Activated T-cell treated with anti-CD3 and anti-CD28 coated beads, Interleukin-2, amount 50 U/mL, for 1 hour (primary cell): ENCODE measurements around the gene ANKRD40CL.
A peak's percentile ranks its signal among the peaks of the same experiment; 100 is the strongest.
"Not testable (repeated sequence)": the region's sequence is repeated elsewhere in the genome, so short reads cannot be mapped to it uniquely, and the experiment has no call there.

Source experiments
- DNase-seq: peaks from one replicate; pipeline ENCODE4 v3.0.0-alpha.2; 2020

Gene ANKRD40CL

GRCh38 chr17:50758524-50758923, 8.8 kb downstream of the ANKRD40CL start:
- DNase-seq = no peak

- DNase-seq = no peak
These were observed 12.8 kb downstream of the ANKRD40CL start for GRCh38 chr17:50754521-50754920.

GRCh38 chr17:50749245-50749644, 18.1 kb downstream of the ANKRD40CL start:
- no peak for DNase-seq

GRCh38 chr17:50745631-50746030, 21.7 kb downstream of the ANKRD40CL start:
- DNase-seq = no peak

- no peak for DNase-seq
These were observed 28.2 kb downstream of the ANKRD40CL start for GRCh38 chr17:50739098-50739497.

- DNase-seq = no peak
These were observed 30.1 kb downstream of the ANKRD40CL start for GRCh38 chr17:50737118-50737698.

GRCh38 chr17:50735287-50735686, 32.0 kb downstream of the ANKRD40CL start:
- no peak for DNase-seq

- DNase-seq = no peak
These were observed 35.5 kb downstream of the ANKRD40CL start for GRCh38 chr17:50731575-50732460.

- no peak for DNase-seq
These were observed 38.2 kb downstream of the ANKRD40CL start for GRCh38 chr17:50728881-50729765.

- DNase-seq = no peak
These were observed 39.2 kb downstream of the ANKRD40CL start for GRCh38 chr17:50728112-50728429.

GRCh38 chr17:50725769-50726655, 41.3 kb downstream of the ANKRD40CL start:
- no peak for DNase-seq

- DNase-seq = not testable (repeated sequence)
These were observed 42.7 kb downstream of the ANKRD40CL start for GRCh38 chr17:50724622-50725021.

GRCh38 chr17:50722746-50723145, 44.6 kb downstream of the ANKRD40CL start:
- no peak for DNase-seq

GRCh38 chr17:50721194-50722010, 45.9 kb downstream of the ANKRD40CL start:
- DNase-seq = no peak

GRCh38 chr17:50719924-50720794, 47.2 kb downstream of the ANKRD40CL start:
- DNase-seq = no peak

GRCh38 chr17:50719144-50719923, 48.0 kb downstream of the ANKRD40CL start, which contains the start of gene LUC7L3:
LUC7L3 (plus strand) TSS chr17:50719603; CDS start chr17:50719733, 130 bp downstream.
- peak; percentile 95 for DNase-seq

- DNase-seq = no peak
These were observed 51.8 kb downstream of the ANKRD40CL start for GRCh38 chr17:50715471-50715870.

GRCh38 chr17:50712641-50713040, 54.7 kb downstream of the ANKRD40CL start:
- no peak for DNase-seq
